HG03095 (cell line): ENCODE measurements around the gene REPS2.

Source experiments
- ATAC-seq: cut with Tn5 transposase; IDR thresholded peaks from one replicate; pipeline ENCODE4 v1.9.1; 2021; ENCODE audit warnings: moderate library complexity; ENCODE audit not compliant: unreplicated experiment

REPS2 gene

GRCh38 chrX:16946361-16946964 is at the start of gene REPS2:
REPS2 (plus strand) TSS chrX:16946658; CDS start chrX:16946862, 204 bp downstream.
- peak; percentile 95 for ATAC-seq

DNA sequence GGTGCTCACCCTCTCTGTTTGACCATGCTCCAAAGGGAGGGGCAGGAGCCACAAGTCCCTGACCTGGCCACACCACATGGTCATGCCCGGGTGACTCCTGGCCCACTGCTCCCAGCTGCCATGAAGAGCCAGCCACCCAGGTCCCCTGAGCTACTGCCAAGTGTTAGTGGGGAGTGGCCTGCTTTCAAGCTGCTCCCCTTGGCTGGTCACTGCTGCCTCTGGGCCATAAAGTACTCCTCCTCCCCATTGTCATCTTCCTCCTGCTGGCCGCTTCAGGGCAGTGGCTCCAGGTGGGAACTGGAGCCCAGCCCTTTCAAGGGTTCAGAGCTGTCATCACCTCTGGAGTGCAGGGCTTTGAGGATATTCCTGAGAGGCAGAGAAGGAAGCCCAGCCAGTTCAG is 49.0 kb upstream of the REPS2 start:
- no peak for ATAC-seq

DNA sequence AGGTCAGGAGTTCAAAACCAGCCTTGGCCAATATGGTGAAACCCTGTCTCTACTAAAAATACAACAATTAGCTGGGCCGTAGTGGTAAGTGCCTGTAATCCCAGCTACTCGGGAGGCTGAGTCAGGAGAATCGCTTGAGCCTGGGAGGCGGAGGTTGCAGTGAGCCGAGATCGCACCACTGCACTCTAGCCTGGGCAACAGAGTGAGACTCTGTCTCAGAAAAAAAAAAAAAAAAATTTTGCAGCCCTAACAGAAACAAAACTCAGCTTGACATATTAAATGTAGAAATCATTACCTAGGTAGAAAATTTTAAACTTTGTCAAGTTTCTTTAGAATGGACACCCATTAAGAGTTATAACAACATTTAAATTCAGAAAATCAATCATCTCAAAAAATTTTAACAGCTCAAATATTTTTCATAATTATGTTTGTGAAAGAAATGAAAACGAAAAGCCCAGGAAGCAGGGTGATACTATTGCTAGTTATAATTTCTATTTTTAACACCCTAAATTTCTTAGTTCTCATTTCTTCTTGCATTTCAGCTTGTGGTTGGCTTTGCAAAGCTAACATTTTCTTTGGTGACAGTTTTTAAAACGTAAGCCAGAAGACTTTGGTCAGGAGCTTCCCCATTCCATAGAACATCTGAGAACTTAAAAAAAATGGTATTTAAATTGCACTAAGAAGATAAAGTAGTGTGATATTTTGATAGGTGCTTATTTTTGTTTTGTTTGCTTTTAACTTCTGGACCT is 43.0 kb upstream of the REPS2 start:
- ATAC-seq: peak; percentile 81

DNA sequence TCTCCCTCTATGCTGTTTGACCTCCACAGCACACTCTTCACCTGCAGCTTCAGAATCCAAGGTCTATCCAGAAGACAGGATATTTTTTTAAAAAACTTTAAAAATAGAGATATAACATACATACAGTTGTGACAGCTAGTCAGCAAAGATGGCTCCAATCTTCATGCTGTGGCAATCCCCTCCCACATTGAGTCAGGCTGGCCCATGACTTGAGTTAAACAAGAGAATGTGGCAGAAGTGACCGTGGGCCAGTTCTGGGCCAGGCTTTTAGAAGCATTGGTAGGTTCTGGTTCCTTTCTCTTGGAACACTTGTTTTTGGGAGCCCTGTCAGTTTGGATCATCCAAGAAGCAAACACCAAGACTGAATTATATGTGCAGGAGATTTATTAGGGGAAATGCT is 36.1 kb upstream of the REPS2 start:
- ATAC-seq: no peak

DNA sequence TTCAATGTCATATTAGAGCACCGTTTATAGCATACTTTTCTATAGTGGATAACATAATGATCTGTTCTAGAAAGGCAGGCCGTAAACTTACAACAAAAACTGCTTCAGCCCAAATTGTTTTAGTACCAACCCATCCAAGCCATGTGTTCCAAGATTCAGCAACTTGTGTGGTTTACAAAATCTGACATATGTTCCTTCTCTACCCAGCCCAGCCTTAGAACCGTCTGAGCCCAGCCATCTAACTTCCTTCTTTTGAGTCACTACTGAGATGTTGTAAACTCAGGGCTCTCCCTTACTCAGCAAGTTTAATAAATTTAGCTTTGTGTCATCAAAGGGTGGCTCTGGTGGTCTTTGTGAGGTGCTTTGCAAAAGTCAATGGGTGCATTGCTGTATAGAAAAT is 32.4 kb upstream of the REPS2 start:
- no peak for ATAC-seq

DNA sequence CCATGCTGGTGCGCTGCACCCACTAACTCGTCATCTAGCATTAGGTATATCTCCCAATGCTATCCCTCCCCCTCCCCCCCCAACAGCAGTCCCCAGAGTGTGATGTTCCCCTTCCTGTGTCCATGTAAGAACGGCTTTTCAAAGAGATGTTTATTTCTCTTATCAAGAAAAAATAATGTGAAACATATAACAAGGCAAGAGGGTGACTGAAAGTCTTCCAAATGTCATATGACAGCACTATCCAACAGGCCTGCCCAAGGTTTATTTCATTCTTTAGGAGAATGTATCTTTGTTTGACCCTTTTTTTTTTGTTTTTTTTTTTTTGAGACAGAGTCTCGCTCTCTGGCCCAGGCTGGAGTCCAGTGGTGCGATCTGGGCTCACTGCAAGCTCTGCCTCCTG is 29.9 kb upstream of the REPS2 start:
- ATAC-seq: no peak

GRCh38 chrX:16917120-16917519 is 29.3 kb upstream of the REPS2 start:
- ATAC-seq: no peak

DNA sequence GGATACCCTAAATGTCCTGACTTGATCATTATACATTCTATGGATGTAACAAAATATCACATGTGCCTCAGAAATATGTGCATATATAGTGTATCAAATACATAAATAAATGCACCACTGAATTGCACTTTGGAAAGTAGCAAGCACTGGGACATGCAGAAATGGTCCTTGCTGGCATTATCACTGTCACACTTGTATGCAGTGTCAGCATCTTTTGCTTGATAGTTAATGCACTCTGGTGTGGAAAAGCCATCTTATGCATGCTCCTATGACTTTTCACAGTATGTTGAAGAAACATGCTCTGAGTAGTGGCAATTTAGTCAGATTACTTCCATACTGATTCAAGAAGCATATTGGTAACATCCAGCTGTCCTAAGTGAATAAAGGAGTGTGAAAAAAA is 27.5 kb upstream of the REPS2 start:
- ATAC-seq: no peak

- ATAC-seq: no peak
These were observed 26.4 kb upstream of the REPS2 start for GRCh38 chrX:16920075-16920474.

- ATAC-seq: no peak
These were observed 23.3 kb upstream of the REPS2 start for GRCh38 chrX:16923157-16923556.

DNA sequence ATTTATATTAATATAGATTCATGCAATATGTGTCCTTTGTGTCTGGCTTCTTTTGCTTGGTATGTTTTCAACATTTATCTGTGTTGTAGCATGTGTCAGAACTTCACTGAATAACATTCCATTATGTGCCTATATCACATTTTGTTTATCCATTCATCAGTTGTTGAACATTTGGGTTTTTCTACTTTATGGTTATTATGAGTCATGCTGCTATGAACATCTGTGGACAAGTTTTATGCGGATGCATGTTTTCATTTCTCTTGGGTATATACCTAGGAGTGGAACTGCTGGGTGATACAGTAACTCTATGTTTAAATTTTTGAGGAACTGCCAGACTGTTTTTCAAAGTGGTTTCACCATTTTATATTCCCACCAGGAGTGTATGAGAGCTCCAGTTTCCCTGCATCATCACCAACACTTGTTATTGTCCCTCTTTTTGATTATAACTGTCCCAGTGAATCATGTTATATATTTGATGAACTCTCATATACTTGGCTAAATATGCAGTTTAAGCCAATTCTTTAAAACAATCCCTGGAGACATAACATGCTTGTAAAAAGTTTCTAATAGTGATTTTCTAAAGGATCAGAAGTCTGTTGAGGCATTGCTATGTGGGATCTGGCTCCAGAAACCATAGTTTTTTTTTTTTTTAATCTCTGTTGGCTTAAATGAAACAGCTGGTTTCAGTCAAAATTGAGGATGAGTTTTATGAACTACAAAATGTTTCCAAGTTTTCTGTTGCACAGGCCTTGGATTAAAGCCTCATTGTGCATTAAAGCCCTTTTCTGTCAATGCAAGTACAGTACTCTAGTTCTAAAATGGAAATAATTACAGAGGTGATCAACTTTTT is 21.6 kb upstream of the REPS2 start:
- no peak for ATAC-seq

GRCh38 chrX:16930392-16930791 is 16.1 kb upstream of the REPS2 start:
- ATAC-seq: no peak

- no peak for ATAC-seq
These were observed 15.1 kb upstream of the REPS2 start for GRCh38 chrX:16931371-16931770.

DNA sequence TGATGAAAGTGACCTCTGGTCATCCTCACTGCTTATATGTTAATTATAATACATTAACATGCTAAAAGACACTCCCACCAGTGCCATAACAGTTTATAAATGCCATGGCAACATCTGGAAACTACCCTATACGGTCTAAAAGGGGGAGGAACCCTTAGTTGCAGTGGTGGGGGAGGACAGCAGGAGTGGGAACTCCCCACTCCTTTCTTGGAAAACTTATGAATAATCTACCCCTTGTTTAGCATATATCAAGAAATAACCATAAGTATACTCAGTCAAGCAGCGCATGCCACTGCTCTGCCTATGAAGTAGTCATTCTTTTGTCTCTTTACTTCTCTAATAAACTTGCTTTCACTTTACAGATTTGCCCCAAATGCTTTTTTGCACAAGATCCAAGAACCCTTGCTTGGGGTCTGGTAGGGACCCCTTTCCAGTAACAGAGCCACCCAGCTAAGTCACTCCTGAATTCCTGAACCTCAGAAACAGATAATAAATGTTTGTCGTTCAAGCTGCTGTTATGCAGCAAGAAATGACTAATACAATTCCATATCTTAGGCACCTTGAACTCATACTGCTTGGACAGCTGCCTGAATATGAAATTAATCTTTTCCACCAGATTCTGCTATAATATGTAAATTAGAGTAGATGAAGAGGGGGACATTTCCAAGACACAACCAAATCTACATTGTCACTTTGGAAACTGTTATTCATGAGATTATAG is 14.4 kb upstream of the REPS2 start:
- no peak for ATAC-seq

DNA sequence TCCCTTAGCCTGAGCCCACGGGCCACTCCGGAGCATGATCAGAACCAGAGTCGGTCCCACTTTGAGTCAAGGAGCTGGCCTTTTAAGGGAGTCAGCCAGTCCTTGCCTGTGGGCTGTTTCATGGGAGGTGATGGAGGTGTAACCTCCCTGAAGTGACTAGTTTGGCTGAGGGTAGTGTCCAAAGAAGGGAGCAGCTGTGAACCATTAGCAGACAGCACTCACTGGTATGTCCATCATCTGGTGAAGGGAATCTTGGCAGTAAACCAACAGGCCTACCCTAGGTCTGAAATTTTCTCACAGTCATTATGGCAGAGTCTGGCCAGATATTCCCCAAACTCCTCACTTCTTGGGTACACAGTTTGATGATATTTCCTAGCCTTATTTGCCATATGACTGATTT is 12.3 kb upstream of the REPS2 start:
- ATAC-seq: no peak

- ATAC-seq: no peak
These were observed 609 bp downstream of the REPS2 start for GRCh38 chrX:16946971-16947562.

GRCh38 chrX:16950423-16950822 is 4.0 kb downstream of the REPS2 start:
- no peak for ATAC-seq

GRCh38 chrX:16953606-16954211 is 7.3 kb downstream of the REPS2 start:
- ATAC-seq: no peak

- no peak for ATAC-seq
These were observed 11.3 kb downstream of the REPS2 start for GRCh38 chrX:16957751-16958150.

DNA sequence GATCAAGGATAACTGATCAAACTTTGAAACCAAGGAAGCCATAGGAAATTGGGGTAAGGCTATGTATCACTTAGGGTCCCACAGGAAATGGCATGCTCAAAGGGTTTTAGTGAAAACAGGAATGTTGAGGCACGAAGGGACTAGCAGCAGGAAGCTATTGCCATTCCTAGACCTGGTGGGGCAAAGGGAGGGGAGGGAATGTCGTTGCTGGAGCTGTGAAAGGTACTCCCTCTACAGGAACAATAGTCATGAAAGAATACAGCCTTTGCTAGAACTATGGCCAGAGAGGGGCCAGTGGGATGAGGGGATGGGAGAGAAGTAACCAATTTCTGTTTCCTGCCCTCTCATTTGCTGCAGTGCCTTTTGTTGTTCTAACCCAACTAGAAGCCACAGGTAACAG is 11.9 kb downstream of the REPS2 start:
- ATAC-seq: no peak
